HG02938 (cell line): ENCODE results near the gene ADAMTS13.
"Not testable (repeated sequence)": the region's sequence is repeated elsewhere in the genome, so short reads cannot be mapped to it uniquely, and the experiment has no call there.

Experiments used
- ATAC-seq: cut with Tn5 transposase; IDR thresholded peaks from one replicate; pipeline ENCODE4 v1.9.1; 2021; ENCODE audit warnings: mild to moderate bottlenecking, moderate library complexity; ENCODE audit not compliant: unreplicated experiment

Gene ADAMTS13

DNA sequence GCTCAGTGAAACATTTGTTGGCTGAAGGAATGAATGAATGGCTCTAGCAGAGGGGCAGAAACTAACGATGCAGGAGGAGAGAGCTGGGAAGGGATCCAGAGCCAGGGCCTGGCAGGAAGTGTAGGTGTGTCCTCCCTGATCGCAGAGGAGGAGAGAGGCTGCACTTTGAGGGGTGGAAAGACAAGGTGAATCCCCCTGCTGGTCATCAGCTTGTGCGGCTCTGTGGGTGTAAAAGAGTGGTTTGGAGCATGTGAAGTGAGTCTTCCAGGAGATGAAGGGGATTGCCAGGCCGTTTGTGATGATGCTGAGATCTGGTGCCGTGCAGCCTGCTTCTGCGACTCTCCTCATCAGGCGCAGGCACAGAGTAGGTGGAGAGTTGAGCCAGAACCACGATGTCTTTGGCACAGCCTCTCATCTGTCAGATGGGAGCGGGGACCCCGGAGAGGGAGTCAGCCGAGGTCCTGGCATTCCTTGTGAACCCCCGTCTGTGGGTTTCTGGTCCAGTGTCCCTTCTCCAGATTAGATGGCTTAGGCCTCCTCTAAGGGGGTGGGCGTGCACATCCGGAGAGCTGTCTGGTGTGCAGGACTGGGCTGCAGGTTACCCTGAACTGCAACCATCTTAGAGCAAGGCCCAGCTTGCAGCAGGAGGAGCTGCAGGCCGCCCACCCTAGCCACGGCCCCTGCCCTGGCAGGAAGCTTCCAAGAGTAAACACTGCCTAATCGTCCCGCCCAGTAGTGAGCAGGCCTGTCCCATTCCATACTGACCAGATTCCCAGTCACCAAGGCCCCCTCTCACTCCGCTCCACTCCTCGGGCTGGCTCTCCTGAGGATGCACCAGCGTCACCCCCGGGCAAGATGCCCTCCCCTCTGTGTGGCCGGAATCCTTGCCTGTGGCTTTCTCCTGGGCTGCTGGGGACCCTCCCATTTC lies at the start of gene ADAMTS13:
Gene ADAMTS13 (plus strand): TSS at position 753 of the 928 bp plus-strand sequence. CDS start 77 bp downstream, at position 830.
- ATAC-seq: no peak

DNA sequence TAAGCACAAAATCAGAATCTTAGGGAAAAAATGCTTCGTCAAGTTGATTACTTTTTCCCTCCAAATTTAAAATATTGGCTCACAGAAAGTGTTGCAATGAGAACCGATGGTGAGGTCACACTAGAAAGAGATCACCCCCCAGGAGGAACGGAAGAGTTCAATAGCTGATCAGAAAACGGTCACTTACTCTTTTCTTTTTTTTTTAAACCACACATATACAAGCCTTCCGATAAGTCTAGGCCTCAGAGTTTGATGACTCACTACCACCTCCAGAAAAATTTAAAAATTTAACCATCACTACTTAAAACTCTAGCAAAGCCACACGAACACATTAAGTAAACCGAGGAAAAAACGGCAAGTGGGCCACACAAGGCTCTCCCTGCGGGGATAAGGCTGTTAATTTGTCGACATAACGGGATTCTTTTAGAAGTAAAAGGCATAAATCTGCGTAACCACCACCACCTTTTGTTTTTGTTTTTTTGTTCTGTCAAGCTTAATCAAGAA lies 47.5 kb upstream of the ADAMTS13 start:
- ATAC-seq: no peak

GRCh38 chr9:133375116-133375723 lies 46.9 kb upstream of the ADAMTS13 start:
- ATAC-seq: peak; percentile 9

GRCh38 chr9:133375724-133376654 lies 46.2 kb upstream of the ADAMTS13 start, which contains the start of the genes STKLD1 and SURF4:
Gene STKLD1 (plus strand): TSS chr9:133376366. CDS start chr9:133376474, 108 bp downstream.
Gene SURF4 (minus strand): TSS chr9:133376060. CDS start chr9:133375969, 91 bp downstream.
- ATAC-seq: peak; percentile 78

DNA sequence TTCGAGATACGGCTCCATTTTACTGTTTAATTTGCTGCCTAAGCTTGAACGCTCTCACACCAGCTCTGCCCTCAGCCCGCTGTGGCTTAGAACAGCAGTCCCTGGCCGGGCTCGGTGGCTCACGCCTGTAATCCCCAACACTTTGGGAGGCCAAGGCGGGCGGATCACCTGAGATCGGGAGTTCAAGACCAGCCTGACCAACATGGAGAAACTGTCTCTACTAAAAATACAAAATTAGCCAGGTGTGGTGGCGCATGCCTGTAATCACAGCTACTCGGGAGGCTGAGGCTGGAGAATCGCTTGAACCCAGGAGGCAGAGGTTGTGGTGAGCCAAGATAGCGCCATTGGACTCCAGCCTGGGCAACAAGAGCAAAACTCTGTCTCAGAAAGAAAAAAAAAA lies 44.9 kb upstream of the ADAMTS13 start:
- not testable (repeated sequence) for ATAC-seq

DNA sequence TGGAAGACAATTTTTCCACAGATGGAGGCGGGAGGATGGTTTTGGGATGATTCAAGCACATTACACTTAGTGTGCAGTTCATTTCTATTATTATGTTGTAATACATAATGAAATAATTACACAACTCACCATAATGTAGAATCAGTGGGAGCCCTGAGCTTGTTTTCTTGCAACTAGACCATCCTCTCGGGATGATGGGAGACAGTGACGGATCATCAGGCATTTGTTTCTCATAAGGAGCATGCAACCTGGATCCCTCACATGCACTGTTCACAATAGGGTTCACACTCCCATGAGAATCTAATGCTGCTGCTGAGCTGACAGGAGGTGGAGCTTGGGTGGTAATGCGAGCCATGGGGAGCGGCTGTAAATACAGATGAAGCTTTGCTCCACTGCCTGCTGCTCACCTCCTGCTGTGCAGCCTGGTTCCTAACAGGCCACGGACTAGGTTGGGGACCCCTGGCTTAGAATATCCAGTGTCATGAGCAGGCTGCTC lies 44.4 kb upstream of the ADAMTS13 start:
- ATAC-seq: no peak

DNA sequence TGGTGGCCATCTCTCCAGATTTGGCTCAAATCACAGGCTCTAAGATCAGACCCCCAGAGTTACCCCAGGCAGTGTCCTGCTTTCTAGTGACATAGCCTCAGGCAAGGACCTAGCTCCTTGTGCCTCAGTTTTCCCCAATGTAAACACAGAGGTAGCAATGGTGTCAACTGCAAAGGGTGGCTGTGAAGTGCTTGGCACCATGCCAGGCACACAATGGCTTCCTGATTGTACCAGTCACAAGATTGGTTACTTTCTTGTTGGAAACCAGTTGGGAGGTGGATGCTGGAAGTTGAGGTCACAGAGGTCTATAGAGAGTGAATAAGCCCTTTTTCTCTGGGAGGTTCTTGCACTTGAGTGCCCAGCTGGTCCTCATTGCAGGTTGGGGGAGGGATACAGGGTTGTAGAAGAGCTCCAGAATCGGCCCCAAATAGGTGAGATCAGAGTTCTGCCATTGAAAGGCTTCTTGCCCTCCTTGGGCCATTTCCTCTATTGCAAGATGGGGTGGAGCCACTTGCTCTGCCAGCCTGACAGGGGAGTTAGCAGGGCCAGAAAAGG lies 43.7 kb upstream of the ADAMTS13 start:
- ATAC-seq: no peak

- no peak for ATAC-seq
Measured at GRCh38 chr9:133379153-133380086, 42.7 kb upstream of the ADAMTS13 start.

DNA sequence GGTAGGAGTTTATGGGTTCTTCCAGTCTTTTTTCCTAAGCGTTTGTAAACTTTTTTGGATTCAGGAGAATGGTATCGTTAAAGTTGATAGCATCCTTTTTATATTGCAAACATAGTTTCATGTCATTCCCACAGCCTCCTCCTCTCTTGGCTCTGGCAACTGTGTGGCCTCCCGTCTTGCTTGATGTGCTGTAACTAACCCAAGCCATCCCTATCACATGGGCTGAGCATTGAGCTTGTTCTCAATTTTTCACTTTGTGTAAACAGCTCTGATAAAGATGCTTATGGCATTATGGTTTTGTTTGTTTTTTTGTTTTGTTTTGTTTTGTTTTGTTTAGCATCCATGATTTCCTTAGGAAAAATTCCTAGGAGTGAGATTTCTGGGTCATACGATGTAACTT lies 41.4 kb upstream of the ADAMTS13 start:
- no peak for ATAC-seq

- no peak for ATAC-seq
Measured at GRCh38 chr9:133382507-133383141, 39.5 kb upstream of the ADAMTS13 start.

DNA sequence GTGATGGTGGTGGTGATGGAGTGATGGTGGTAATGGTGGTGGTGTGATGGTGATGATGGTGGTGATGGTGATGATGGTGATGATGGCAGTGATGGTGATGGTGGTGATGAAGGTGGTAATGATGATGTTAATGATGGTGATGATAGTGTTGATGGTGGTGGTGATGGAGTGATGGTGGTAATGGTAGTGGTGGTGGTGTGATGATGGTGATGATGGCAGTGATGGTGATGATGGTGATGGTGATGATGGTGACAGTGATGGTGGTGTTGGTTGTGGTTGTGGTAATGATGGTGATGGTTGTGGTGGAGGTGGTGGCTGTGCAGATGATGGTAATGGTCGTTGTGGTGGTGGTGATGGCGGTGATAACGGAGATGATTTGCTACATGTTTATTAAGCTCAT lies 38.7 kb upstream of the ADAMTS13 start:
- no peak for ATAC-seq

- ATAC-seq: no peak
Measured at GRCh38 chr9:133384736-133385321, 37.3 kb upstream of the ADAMTS13 start.

DNA sequence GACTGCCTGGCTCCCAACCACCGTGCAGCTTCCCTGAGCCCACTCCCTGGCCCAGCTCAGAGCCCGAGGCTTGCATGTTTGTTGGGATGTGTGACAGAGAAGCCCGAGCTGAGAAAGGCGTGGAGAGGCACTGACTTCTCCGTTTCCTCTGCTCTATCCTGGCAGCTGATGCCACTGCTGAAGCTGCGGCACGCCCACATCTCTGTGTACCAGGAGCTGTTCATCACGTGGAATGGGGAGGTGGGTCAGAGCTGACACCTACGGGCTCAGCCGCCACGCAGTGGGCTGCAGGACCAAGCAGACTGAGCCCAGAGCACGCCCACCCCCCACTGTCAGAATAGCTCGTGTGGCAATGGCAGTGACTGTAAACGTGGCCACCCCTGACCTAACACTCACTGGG lies 36.7 kb upstream of the ADAMTS13 start:
- ATAC-seq: no peak

DNA sequence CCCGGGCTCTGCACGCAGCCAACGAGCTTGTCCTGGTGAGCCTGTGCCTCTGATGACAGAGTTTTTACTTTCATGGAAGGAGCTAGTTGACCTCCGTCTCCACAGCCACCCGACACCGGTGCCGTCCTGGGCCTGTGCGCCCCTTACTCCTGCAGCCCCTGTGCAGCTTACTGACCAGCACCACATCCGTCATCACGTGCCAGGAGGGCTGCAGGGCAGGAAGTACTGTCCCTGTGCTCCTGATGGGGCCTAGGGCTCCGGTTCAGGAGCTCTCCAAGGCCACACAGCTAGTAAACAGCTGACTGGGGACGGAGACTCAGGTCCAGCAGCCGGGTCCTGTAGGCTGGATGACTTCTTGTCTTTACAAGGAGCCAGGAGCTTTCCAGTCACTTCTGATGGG lies 35.8 kb upstream of the ADAMTS13 start:
- ATAC-seq: no peak

DNA sequence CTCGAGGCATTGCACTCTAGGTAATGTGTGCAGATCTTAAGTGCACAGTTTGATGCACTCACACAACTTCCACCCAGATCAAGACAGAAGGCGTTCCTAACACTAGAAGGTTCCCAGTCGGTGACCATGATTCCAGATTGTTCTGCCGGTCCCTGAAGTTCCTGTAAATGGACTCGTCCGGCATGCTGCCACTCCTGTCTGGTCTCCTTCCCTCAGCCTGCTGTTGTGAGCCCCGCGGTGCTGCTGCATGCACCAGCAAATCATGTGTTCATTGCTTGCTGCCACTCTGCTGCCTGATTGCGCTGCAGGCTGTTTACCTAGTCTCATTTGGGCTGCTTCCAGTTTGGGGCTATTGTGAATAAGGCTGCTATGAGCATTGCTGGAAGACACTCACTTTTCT lies 34.5 kb upstream of the ADAMTS13 start:
- ATAC-seq: no peak

GRCh38 chr9:133389025-133389557 lies 33.1 kb upstream of the ADAMTS13 start:
- no peak for ATAC-seq

DNA sequence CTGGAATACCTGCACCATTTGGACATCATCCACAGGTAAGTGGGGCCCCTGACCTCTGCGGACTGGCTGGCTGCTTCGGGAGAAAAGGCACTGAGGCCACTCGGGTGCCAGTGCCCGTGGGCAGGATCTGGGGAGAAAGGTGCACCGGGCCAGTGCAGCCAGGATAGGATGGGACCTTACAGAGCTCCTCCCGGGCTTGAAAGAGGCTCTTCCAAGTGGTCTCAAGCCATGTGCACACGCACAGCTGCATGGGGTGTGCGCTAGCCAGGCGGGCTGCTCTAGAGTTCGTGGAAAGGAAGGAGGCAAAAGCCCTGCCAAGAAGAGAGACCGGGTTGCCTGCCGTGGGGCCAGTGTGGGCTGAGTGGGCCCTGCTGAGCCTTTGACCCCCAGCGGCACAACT lies 32.6 kb upstream of the ADAMTS13 start:
- no peak for ATAC-seq

DNA sequence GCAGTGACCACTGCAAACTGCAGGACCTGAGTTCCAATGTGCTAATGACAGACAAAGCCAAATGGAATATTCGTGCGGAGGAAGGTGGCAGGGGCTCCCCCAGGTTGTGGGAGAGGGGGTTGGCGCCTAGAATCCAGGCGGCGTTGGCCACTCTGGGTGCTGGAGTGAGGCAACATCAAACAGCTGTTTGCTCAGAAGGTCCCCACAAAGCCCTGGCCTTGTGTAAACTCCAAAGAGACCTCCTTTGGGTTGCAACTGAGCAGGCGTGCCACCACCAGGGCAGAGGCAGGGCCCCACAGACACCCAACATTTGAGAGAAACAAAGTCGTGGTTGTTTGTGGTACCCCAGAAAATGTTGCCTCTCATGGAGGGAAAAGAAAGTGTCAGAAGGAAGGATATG lies 31.5 kb upstream of the ADAMTS13 start:
- no peak for ATAC-seq
